Skeletal muscle satellite cell (primary cell): ENCODE measurements around the gene SPAG7.
A peak's percentile ranks its signal among the peaks of the same experiment; 100 is the strongest.

Experiments used
- H3K27me3 ChIP-seq: 2 replicates; pipeline ENCODE4 v1.7.0; 2013; ENCODE audit warnings: low read length; ENCODE audit not compliant: control insufficient read depth, insufficient read depth
- H3K36me3 ChIP-seq: 2 replicates; pipeline ENCODE4 v1.7.0; 2013; ENCODE audit warnings: mild to moderate bottlenecking, control low read depth, low read length; ENCODE audit not compliant: insufficient read depth
- H3K4me1 ChIP-seq: 2 replicates; pipeline ENCODE4 v1.7.0; 2013; ENCODE audit warnings: low read length; ENCODE audit not compliant: control insufficient read depth, insufficient read depth
- H3K4me2 ChIP-seq: 2 replicates; pipeline ENCODE4 v1.7.0; 2013; ENCODE audit warnings: mild to moderate bottlenecking, low read length
- H3K4me3 ChIP-seq: 2 replicates; pipeline ENCODE4 v1.7.0; 2013; ENCODE audit warnings: low read length
- H3K9ac ChIP-seq: 2 replicates; pipeline ENCODE4 v1.7.0; 2013; ENCODE audit warnings: mild to moderate bottlenecking, low read depth, low read length, moderate library complexity
- H3K9me3 ChIP-seq: replicated peaks from 2 replicates; pipeline ENCODE4 v1.7.0; 2013; ENCODE audit warnings: mild to moderate bottlenecking, control low read depth, low read length

The SPAG7 gene

GRCh38 chr17:4940555-4941318 lies 26.9 kb downstream of the SPAG7 start:
- Histone ChIP-seq H3K4me2 (peak overlapping the region; percentile 99), H3K27me3 (no peaks in the 10 kb centered on the region), H3K4me1 (peaks cover 45% of the 10 kb centered on the region), H3K9ac (peak overlapping the region; percentile 94), H3K36me3 (peaks cover 52% of the 10 kb centered on the region), H3K9me3 (no peaks in the 10 kb centered on the region), H3K4me3 (peak overlapping the region; percentile 90)

- peak within 1 kb of the TSS; percentile 90 for H3K4me3 ChIP-seq
- H3K4me2 ChIP-seq = peak within 1 kb of the TSS; percentile 99
- H3K27me3 ChIP-seq = no peaks in the 10 kb centered on the region
- H3K9me3 ChIP-seq = no peaks in the 10 kb centered on the region
- peaks cover 38% of the 10 kb centered on the region for H3K4me1 ChIP-seq
- peaks cover 46% of the 10 kb centered on the region for H3K36me3 ChIP-seq
- peak within 1 kb of the TSS; percentile 94 for H3K9ac ChIP-seq
These were observed 27.6 kb downstream of the SPAG7 start, which contains the start of the genes RNF167 and SLC25A11 for GRCh38 chr17:4939796-4940554. Gene RNF167, plus strand, starts transcription at chr17:4940268. Its CDS starts 642 bp downstream, at chr17:4940910. Gene SLC25A11, minus strand, starts transcription at chr17:4940046. Its CDS starts 136 bp downstream, at chr17:4939910.

- peak overlapping the region; percentile 99 for H3K4me2 ChIP-seq
- H3K4me3 ChIP-seq = peak overlapping the region; percentile 90
- no peaks in the 10 kb centered on the region for H3K9me3 ChIP-seq
- peaks cover 35% of the 10 kb centered on the region for H3K4me1 ChIP-seq
- peak overlapping the region; percentile 94 for H3K9ac ChIP-seq
- no peaks in the 10 kb centered on the region for H3K27me3 ChIP-seq
- H3K36me3 ChIP-seq = peaks cover 41% of the 10 kb centered on the region
These were observed 28.1 kb downstream of the SPAG7 start for GRCh38 chr17:4939546-4939795.

- H3K4me1 ChIP-seq = peaks cover 36% of the 10 kb centered on the region
These were observed 28.7 kb downstream of the SPAG7 start for GRCh38 chr17:4938688-4939545.

GRCh38 chr17:4938069-4938491 lies 29.5 kb downstream of the SPAG7 start:
- Histone ChIP-seq H3K4me1 (peaks cover 32% of the 10 kb centered on the region), H3K4me3 (no peak overlapping the region), H3K36me3 (peaks cover 27% of the 10 kb centered on the region), H3K9me3 (no peaks in the 10 kb centered on the region), H3K9ac (peak overlapping the region; percentile 94), H3K4me2 (peak overlapping the region; percentile 99), H3K27me3 (no peaks in the 10 kb centered on the region)

More at GRCh38 chr17:4938688-4939545, 28.7 kb downstream of the SPAG7 start:
- Histone ChIP-seq H3K4me2 (peak overlapping the region; percentile 99), H3K27me3 (no peaks in the 10 kb centered on the region), H3K36me3 (peaks cover 35% of the 10 kb centered on the region), H3K9me3 (no peaks in the 10 kb centered on the region), H3K9ac (peak overlapping the region; percentile 94), H3K4me3 (peak overlapping the region; percentile 90)

GRCh38 chr17:4937553-4937952 lies 30.1 kb downstream of the SPAG7 start:
- H3K36me3 ChIP-seq = peaks cover 22% of the 10 kb centered on the region
- no peak overlapping the region for H3K4me2 ChIP-seq
- H3K9ac ChIP-seq = no peak overlapping the region
- H3K4me1 ChIP-seq = peaks cover 29% of the 10 kb centered on the region
- no peaks in the 10 kb centered on the region for H3K9me3 ChIP-seq
- no peaks in the 10 kb centered on the region for H3K27me3 ChIP-seq
- no peak overlapping the region for H3K4me3 ChIP-seq

- no peak overlapping the region for H3K9ac ChIP-seq
- peaks cover 18% of the 10 kb centered on the region for H3K36me3 ChIP-seq
- H3K4me3 ChIP-seq = no peak overlapping the region
- H3K4me2 ChIP-seq = no peak overlapping the region
- H3K27me3 ChIP-seq = no peaks in the 10 kb centered on the region
- peaks cover 26% of the 10 kb centered on the region for H3K4me1 ChIP-seq
- H3K9me3 ChIP-seq = no peaks in the 10 kb centered on the region
These were observed 31.2 kb downstream of the SPAG7 start for GRCh38 chr17:4936436-4936835.

- Histone ChIP-seq H3K9ac (no peak overlapping the region), H3K36me3 (peaks cover 21% of the 10 kb centered on the region), H3K4me1 (peaks cover 21% of the 10 kb centered on the region), H3K4me3 (no peak overlapping the region), H3K27me3 (no peaks in the 10 kb centered on the region), H3K9me3 (no peaks in the 10 kb centered on the region), H3K4me2 (no peak overlapping the region)
These were observed 32.0 kb downstream of the SPAG7 start for GRCh38 chr17:4935650-4936049.

GRCh38 chr17:4934173-4934979 lies 33.2 kb downstream of the SPAG7 start:
- H3K27me3 ChIP-seq = no peaks in the 10 kb centered on the region
- H3K4me2 ChIP-seq = peak overlapping the region; percentile 37
- peaks cover 21% of the 10 kb centered on the region for H3K4me1 ChIP-seq
- no peak overlapping the region for H3K4me3 ChIP-seq
- H3K9me3 ChIP-seq = no peaks in the 10 kb centered on the region
- peaks cover 21% of the 10 kb centered on the region for H3K36me3 ChIP-seq
- peak overlapping the region; percentile 32 for H3K9ac ChIP-seq

- H3K4me2 ChIP-seq = peak overlapping the region; percentile 37
- H3K9ac ChIP-seq = peak overlapping the region; percentile 32
- peaks cover 21% of the 10 kb centered on the region for H3K36me3 ChIP-seq
- peaks cover 14% of the 10 kb centered on the region for H3K4me1 ChIP-seq
- H3K9me3 ChIP-seq = no peaks in the 10 kb centered on the region
- H3K27me3 ChIP-seq = no peaks in the 10 kb centered on the region
- H3K4me3 ChIP-seq = no peak overlapping the region
These were observed 34.0 kb downstream of the SPAG7 start for GRCh38 chr17:4933646-4934045.
